OCI-LY7 (cell line): ENCODE data around the gene OR8B12.

Experiments
- CTCF ChIP-seq: fragments of 200-600 bp; sonication (generic); conservative IDR thresholded peaks from 2 replicates; pipeline ENCODE4 v1.5.1; 2014; ENCODE audit warnings: mild to moderate bottlenecking, antibody characterized with exemption, low read length, moderate library complexity, mixed read lengths
- EZH2phosphoT487 ChIP-seq: fragments of 200-600 bp; sonication (generic); IDR thresholded peaks from 2 replicates; pipeline ENCODE4 v1.6.1; 2018; ENCODE audit warnings: low read depth, borderline replicate concordance, mild to moderate bottlenecking, mixed run types, antibody characterized with exemption, low read length, moderate library complexity, mixed read lengths

- TF ChIP-seq CTCF (no peak), EZH2phosphoT487 (no peak)
Observed at GRCh38 chr11:124583781-124584180, 40.3 kb upstream of the OR8B12 start.
